K562 (cell line): ENCODE results near the gene CDS2.

Source experiments
- CBFB ChIP-seq: sonication (generic); formaldehyde crosslinking; IDR thresholded peaks from 2 replicates; pipeline ENCODE4 v1.4.0; 2020; ENCODE audit warnings: mild to moderate bottlenecking, missing genetic modification reagents
- CBX8 ChIP-seq: fragments of 200-600 bp; sonication (generic); IDR thresholded peaks from 2 replicates; pipeline ENCODE4 v1.6.1; 2012; ENCODE audit warnings: borderline replicate concordance, mixed run types, low read depth, mild to moderate bottlenecking, moderate library complexity, mixed read lengths, low read length, control low read depth, inconsistent platforms; ENCODE audit not compliant: poor library complexity, severe bottlenecking; ENCODE audit errors: extremely low read depth
- CHD2 ChIP-seq: IDR thresholded peaks from 2 replicates; pipeline ENCODE4 v1.6.1; 2011; ENCODE audit warnings: low read depth, low read length
- ETS1 ChIP-seq: conservative IDR thresholded peaks from 2 replicates; pipeline ENCODE4 v1.6.1; 2011; ENCODE audit warnings: low read depth, mild to moderate bottlenecking, low read length; ENCODE audit not compliant: control insufficient read depth
- MTA2 ChIP-seq: fragments of 450-650 bp; IDR thresholded peaks from 2 replicates; pipeline ENCODE4 v1.6.1; 2016; ENCODE audit warnings: low read depth
- MTA3 ChIP-seq: fragments of 450-650 bp; formaldehyde crosslinking; IDR thresholded peaks from 2 replicates; pipeline ENCODE4 v1.6.1; 2017; ENCODE audit warnings: mild to moderate bottlenecking, borderline replicate concordance
- POLR2A ChIP-seq: fragments of 450-650 bp; conservative IDR thresholded peaks from 2 replicates; pipeline ENCODE4 v1.6.1; 2016
- STAT6 ChIP-seq: sonication (generic); formaldehyde crosslinking; IDR thresholded peaks from 2 replicates; pipeline ENCODE4 v1.8.1; 2023; ENCODE audit warnings: mild to moderate bottlenecking, missing genetic modification reagents
- TBP ChIP-seq: optimal IDR thresholded peaks from 2 replicates; pipeline ENCODE3; 2011; ENCODE audit warnings: low read depth, low read length, improper control_type of control experiment
- ZNF584 ChIP-seq: fragments of 200-800 bp; sonication (Bioruptor generic); IDR thresholded peaks from 2 replicates; pipeline ENCODE4 v1.6.1; 2016; ENCODE audit warnings: low read depth, mild to moderate bottlenecking, missing genetic modification characterization, missing compliant biosample characterization

- TF ChIP-seq ETS1, result no peak
- TF ChIP-seq ZNF584, result no peak
- no peak for TF ChIP-seq CBX8
- no peak for TF ChIP-seq MTA2
- no peak for TF ChIP-seq TBP
- no peak for TF ChIP-seq STAT6 (CRISPR knock-in tag)
- no peak for TF ChIP-seq MTA3
- no peak for TF ChIP-seq CBFB (CRISPR knock-in tag)
- no peak for TF ChIP-seq CHD2
- no peak for TF ChIP-seq POLR2A
Measured at GRCh38 chr20:5221061-5221430, 94.2 kb downstream of the CDS2 start.
